Coronary artery (tissue), 2 donors: Measurements from ENCODE around the gene KRT84.

Source experiments
- DNase-seq: peaks from one replicate; pipeline ENCODE4 v3.0.0-alpha.2; 2017; ENCODE audit warnings: low spot score
- H3K27ac ChIP-seq, 2 donors: fragments of 200-600 bp; sonication (generic); one replicate each; pipeline ENCODE4 v1.5.1; 2016 to 2019
- H3K4me3 ChIP-seq: fragments of 200-600 bp; sonication (generic); 2 replicates; pipeline ENCODE4 v1.5.1; 2016; ENCODE audit warnings: mild to moderate bottlenecking, moderate library complexity
- TF ChIP-seq, protein P1 (sequence below): fragments of 200-600 bp; sonication (generic); IDR thresholded peaks from one replicate; pipeline ENCODE4 v1.5.1; 2019; ENCODE audit warnings: antibody characterized with exemption

The KRT84 gene

DNA sequence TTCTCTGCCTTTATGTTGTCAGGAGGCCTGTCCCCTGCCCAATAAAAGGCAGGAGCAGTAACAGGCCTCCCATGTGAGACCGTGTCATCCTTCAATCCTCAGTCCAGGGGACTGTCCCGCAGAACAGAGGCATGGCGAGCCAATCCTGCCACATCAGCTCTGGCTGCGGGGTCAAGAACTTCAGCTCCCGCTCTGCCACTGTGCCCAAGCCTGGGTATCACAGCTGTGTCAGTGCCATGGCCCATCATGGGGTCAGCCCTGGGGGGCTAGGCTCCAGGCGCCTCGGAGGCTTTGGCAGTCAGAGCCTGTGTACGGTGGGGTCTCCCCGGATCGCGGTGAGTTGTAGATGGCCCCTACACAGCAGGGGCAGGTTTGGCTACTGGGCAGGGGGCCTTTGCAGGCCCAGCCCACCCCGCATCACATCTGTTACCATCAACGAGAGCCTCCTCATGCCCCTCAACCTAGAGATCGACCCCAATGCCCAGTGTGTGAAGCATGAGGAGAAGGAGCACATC, 44.3 kb downstream of the KRT84 start:
- no peak overlapping the region for H3K4me3 ChIP-seq
- H3K27ac ChIP-seq: no peak overlapping the region
- TF ChIP-seq, protein P1, sequence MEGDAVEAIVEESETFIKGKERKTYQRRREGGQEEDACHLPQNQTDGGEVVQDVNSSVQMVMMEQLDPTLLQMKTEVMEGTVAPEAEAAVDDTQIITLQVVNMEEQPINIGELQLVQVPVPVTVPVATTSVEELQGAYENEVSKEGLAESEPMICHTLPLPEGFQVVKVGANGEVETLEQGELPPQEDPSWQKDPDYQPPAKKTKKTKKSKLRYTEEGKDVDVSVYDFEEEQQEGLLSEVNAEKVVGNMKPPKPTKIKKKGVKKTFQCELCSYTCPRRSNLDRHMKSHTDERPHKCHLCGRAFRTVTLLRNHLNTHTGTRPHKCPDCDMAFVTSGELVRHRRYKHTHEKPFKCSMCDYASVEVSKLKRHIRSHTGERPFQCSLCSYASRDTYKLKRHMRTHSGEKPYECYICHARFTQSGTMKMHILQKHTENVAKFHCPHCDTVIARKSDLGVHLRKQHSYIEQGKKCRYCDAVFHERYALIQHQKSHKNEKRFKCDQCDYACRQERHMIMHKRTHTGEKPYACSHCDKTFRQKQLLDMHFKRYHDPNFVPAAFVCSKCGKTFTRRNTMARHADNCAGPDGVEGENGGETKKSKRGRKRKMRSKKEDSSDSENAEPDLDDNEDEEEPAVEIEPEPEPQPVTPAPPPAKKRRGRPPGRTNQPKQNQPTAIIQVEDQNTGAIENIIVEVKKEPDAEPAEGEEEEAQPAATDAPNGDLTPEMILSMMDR: no peak
- DNase-seq: no peak

DNA sequence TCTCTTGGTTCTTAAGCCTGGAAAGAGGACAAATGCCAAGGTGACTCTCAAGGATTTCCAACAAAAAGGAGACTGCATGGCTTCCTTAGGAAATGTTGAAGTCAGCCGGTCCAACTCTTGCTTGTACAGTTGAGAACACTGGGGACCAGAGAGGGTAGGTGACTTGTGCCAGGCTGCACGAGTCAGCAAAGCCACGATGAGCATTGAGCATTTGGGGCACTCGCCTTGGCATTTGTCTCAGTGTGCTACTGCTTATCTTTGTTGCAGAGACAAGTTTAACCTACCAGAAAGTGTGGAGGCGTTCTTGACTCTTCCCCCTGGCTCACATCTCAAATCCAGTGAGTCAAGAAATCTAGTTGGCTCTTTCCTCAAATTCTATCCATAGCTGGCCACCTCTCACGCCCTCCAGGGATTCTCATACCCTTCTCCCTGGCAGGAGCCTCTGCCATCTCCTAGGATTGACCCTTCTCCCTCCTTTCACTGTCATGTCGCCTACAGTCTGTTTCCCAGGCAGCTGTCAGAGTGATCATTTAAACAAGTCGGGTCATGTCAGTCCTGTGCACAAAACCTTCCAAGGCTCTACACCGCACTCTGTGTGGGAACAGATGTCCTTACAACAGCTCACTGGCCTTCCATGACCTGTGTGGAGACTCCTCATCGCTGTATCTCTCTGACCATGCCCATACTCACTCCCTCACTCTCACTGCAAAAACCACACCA, 47.1 kb downstream of the KRT84 start:
- TF ChIP-seq, protein P1: no peak
- Histone ChIP-seq H3K27ac (no peak overlapping the region), H3K4me3 (no peak overlapping the region)
- DNase-seq: no peak

DNA sequence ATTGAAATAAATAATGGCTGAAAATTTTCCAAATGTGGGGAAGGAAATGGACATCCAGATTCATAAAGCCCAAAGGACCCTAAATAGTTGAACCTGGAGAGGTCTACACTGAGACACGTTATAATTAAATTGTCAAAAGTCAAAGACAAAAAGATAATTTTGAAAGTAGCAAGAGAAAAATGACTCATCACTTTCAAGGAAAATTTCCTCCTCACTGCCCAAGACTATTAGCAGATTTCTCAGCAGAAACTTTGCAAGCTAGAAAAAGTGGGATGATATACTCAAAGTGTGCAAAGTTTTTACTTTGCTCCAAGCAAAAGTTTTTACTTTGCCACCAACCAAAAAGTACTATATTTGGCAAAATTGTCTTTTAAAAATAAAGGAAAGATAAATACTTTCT, 48.4 kb downstream of the KRT84 start:
- TF ChIP-seq, protein P1: no peak
- H3K4me3 ChIP-seq: no peak overlapping the region
- no peak overlapping the region for H3K27ac ChIP-seq
- no peak for DNase-seq

DNA sequence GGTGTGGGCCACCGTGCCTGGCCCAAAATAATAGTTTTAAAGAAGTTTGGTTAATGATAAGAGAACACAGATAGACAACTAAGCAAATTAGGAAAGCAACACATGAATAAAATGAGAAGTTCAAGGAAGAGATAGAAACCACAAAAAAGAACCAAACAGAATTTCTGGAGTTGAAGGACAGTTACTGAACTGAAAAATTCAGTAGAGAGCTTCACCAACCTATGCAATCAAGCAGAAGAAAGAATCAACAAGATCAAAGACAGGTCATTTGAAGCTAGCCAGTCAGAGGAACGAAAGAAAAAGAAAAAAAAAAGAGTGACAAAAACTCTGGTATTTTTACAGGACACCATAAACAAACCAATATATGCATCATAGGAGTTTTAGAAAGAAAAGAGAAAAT, 48.8 kb downstream of the KRT84 start:
- Histone ChIP-seq H3K27ac (no peak overlapping the region), H3K4me3 (no peak overlapping the region)
- TF ChIP-seq, protein P1: no peak
- no peak for DNase-seq

DNA sequence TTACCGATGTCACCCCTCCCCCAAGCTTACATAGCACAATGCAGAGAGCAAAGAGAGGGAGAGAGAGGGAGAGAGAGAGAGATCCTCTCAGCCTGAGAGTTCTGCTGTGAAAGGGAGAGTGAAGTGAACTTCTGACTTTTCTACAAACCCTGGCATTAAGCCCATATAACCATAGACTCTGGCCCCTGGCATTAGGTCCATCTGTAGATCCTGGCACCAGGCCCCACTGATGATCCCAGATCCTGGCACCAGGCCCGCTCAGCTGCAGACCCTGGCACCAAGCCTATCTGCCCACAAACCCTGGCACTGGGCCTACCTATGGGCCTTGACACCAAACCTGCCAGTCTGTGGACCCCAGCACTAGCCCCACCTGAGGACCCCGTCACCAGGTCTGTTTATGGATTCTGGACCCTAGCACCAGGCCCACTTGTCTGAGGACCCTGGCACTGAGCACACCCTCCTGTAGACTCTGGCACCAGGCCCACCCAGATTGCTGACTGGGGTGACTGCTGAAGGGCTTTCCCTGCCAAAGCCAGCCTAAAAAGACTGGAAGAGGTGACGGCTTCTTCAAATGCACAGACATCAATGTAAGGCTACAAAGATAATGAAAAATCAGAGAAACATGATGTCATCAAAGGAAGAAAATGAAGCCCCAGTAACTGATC, 49.7 kb downstream of the KRT84 start:
- Histone ChIP-seq H3K4me3 (no peak overlapping the region), H3K27ac (no peak overlapping the region)
- DNase-seq: no peak
- TF ChIP-seq, protein P1: no peak

DNA sequence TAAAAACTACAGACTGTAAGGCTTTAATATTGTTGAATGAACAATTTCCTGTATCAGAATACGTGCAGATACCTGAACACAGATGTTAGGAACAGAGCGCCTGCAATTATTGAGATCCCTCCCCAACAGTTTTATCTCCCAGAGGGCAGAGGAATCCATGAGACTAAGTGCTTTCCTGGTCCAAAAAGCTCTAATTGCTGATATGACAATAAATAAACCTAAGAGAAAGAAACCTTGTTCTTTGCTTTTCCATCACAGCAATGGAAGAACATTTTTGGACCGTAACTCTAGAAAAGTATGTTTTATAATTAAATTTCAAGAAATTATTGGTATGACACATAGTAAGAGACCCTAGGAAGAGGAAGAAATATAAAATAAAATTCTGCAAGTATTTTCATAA, 51.3 kb downstream of the KRT84 start:
- Histone ChIP-seq H3K4me3 (no peak overlapping the region), H3K27ac (no peak overlapping the region)
- TF ChIP-seq, protein P1: no peak
- no peak for DNase-seq

DNA sequence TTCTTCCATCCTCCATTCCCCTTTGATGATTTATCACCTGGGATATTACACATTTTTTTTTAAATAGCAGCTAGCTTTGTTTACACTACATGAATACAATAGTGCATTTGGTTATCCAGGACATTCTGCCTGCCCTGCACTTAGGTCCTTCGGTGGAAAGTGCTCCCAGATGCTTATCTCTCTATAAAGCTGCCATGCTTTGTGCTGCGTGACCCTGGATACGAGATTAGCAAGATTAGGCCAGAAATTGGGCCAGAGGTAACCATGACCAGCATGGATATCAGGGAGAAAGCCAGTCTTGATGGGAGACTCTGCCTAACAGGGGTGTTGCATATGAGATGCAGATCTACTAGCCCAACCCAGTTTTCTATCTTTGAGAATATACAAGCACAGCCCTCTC, 52.1 kb downstream of the KRT84 start:
- Histone ChIP-seq H3K27ac (no peak overlapping the region), H3K4me3 (no peak overlapping the region)
- no peak for DNase-seq
- TF ChIP-seq, protein P1: no peak
